Right ventricle myocardium superior (tissue), 1 donor: ENCODE results near the gene FGR. TPM values are rescaled to one million over a fixed set of nuclear protein-coding genes. Genes with fewer than 3 reads are reported as not detected.
"Not testable (repeated sequence)": the region's sequence is repeated elsewhere in the genome, so short reads cannot be mapped to it uniquely, and the experiment has no call there.

Experiments
- ATAC-seq: fragments of 200-7000 bp; cut with Tn5 transposase; one replicate; pipeline ENCODE4 v1.9.1; 2020; ENCODE audit warnings: mild to moderate bottlenecking; ENCODE audit not compliant: poor library complexity
- DNase-seq: peaks from one replicate; pipeline ENCODE4 v3.0.0-alpha.2; 2020
- intact Hi-C: fragments of 100-400 bp; cut with DNase I; formaldehyde crosslinking; loops from one replicate; pipeline ENCODE4 v1.11.2; 2022
- total RNA-seq: library from RNA; stranded (reverse); fragmentation: NEBNext Ultra II Directional; extraction: Animal tissue kit (Norgen Biotek cat#: 25700); gene quantifications from one replicate; pipeline ENCODE4 v1.2.1, GENCODE V29; 2021
- donor health status: DM: no; HTN: yes; CAD: no; lungs with severe emphysema.

The FGR gene
- total RNA-seq, 1 donor from 2014 or later: 3.7 TPM

- no peak for DNase-seq
- no peak for ATAC-seq
- intact Hi-C loops: no loop called here
Observed at GRCh38 chr1:27644369-27645070, 9.5 kb upstream of the FGR start.

DNA sequence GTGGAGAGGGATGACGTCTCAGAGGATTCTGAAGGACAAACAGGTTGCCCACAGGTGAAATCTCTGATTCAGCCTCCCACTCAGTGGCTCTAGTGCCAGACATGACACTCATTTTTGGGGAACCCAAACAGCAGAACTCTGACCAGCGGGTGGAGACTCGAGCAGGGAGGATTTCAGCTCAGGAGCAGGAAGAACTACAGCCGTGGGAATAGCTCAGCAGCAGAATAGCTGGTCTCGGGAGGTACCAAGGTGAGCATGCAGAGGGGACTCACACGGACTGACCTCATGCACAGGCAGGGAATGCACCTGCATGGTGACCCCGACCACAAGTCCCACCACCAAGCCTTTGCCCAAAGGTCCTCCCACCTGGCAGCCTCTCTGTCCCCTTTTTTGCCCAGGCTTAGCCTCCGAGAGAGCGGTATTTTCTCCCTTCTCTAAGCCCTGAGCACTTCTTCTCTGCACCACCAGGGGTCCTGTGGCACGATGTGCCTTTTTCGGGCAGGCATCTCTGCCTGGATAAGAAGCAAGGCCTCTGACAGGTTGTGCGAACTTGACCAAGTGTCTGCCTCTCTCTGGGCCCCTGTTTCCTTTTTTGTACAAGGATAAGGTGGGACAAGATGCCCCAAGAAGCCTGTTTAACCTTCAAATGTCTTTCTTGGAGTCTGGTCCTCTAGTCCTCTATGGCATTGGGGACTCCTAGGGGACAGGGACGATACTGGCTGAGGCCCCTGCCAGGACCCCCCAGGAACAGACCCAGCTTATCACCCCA is 8.8 kb upstream of the FGR start:
- DNase-seq: peak; percentile 67
- intact Hi-C loops: no loop called here
- peak; percentile 67 for ATAC-seq

DNA sequence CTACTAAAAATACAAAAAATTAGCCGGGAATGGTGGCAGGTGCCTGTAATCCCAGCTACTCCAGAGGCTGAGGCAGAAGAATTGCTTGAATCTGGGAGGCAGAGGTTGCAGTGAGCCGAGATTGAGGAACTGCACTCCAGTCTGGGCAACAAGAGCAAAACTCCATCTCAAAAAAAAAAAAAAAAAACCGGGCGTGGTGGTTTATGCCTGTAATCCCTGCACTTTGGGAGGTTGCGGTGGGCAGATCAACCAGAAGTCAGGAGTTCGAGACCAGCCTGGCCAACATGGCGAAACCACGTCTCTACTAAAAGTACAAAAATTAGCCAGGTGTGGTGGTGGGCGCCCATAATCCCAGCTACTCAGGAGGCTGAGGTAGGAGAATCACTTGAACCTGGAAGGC is 5.5 kb upstream of the FGR start:
- intact Hi-C loops, ATAC-seq: not testable (repeated sequence)

GRCh38 chr1:27638805-27639204 is 3.8 kb upstream of the FGR start:
- DNase-seq (peak; percentile 4), ATAC-seq (no peak)
- intact Hi-C loops: no loop called here

More for the DNA sequence above, 5.5 kb upstream of the FGR start:
- DNase-seq: not testable (repeated sequence)

- ATAC-seq (no peak), DNase-seq (no peak)
- intact Hi-C loops: no loop called here
Observed at GRCh38 chr1:27638047-27638734, 3.2 kb upstream of the FGR start.

- intact Hi-C loops: no loop called here
- ATAC-seq: no peak
- DNase-seq: no peak
Observed at GRCh38 chr1:27635396-27636142, 584 bp upstream of the FGR start.

GRCh38 chr1:27634177-27634984 is 604 bp downstream of the FGR start:
- ATAC-seq (peak; percentile 72), DNase-seq (peak; percentile 77)
- intact Hi-C loops: no loop called here

- DNase-seq (no peak), ATAC-seq (no peak)
- intact Hi-C loops: no loop called here
Observed at GRCh38 chr1:27633640-27634176, 1.3 kb downstream of the FGR start.

DNA sequence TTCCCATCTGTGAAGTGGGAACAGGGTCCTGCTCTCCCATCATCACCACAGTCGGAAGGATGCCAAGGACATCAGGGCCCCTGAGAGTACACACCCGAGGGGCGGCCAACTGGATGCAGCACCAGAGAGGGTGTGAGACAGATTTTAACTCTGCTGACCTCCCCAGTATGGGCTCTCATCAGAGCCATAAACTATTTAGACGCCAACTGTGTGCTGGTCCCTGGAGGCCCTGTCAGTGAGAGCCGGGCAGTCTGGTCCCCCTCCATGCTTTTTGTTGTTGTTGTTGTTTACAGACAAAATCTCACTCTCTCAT is 1.7 kb downstream of the FGR start:
- ATAC-seq (no peak), DNase-seq (peak; percentile 23)
- intact Hi-C loops: no loop called here

- intact Hi-C loops: no loop called here
- no peak for ATAC-seq
- DNase-seq: peak; percentile 38
Observed at GRCh38 chr1:27632387-27633297, 2.3 kb downstream of the FGR start.

DNA sequence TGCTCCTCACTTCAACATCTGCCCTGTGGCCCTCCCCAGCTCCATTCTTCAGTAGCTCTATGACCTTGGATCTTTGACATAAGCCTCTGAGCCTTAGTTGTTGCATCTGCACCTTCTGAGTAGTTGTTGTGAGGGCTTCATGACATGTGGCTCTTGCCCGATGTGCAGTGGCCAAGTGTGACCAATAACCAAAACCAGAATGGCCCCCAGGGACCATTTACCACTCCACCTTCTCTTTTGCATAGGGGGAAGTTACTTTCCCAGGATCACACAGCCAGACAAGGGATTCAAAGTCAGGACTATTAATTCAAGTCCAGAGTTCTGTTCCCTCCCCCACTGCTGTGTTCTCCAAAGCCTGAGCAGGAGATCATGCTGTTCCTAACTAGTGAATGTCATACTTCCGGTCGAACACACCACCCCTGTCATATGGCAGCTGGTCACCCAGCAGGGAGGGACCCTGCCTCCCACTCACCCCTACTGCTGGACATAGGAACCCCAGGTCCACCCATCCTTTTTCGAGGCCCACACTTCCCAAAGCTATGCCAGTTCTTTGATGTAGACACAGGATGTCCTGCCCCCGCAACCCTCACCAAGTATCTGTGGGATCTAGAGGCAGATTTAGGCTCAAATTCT is 4.0 kb downstream of the FGR start:
- ATAC-seq (peak; percentile 36), DNase-seq (peak; percentile 66)
- intact Hi-C loops: no loop called here

GRCh38 chr1:27628712-27629111 is 6.3 kb downstream of the FGR start:
- DNase-seq (peak; percentile 48), ATAC-seq (no peak)
- intact Hi-C loops: no loop called here

DNA sequence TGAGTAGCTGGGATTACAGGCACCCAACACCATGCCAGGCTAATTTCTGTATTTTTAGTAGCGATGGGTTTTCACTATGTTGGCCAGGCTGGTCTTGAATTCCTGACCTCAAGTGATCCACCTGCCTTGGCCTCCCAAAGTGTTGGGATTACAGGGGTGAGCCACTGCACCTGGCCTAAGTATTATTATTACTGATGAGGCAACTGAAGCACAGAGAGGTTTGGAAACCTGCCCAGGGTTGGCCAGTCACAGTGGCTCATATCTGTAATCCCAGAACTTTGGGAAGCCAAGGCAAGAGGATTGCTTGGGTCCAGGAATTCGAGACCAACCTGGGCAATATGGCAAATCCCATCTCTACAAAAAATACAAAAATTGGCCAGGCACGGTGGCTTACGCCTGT is 7.3 kb downstream of the FGR start:
- peak; percentile 23 for DNase-seq
- ATAC-seq, intact Hi-C loops: not testable (repeated sequence)

- intact Hi-C loops: no loop called here
- DNase-seq (peak; percentile 24), ATAC-seq (no peak)
Observed at GRCh38 chr1:27627061-27627460, 7.9 kb downstream of the FGR start.

DNA sequence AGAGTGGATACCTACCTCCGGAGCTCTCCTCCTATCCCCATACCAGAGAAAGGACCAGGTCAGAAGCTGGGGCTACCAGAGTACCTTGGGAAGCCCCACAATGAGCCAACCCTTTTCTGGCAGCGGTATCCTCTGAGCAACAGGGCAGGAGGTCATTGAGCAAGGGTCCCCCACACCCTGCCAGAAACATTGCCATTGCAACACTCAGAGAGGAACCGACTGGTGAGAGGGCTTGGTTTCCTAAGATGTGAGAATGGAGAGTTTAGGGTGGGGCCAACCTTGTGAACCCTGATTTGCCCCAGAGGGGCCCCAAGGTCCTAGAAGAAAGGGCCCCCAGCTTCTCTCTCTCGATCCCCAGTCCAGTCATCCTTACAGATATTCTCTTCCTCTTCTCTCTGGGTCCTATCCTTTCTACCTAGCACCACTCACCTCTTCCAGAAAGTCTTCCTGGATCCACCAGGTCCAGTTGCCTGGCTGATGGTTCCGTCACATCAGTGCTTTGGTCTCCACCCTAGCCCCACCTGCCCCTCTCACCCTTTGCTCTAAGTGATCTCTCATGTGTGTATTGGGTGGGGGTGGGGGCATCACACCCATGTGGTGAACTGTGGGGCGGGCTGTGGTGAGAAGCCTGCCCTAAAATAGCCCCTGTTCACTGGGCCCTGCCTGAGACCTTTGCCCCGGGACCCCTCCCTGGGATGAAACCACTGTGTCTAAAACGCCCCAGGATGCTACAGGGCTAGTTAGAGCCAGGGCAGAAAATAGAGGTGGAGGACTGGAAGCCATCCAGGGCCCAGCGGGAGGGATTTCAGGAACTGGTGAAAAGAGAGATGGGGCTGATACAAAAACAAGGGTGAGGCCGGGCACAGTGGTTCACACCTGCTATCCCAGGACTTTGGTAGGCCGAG is 8.7 kb downstream of the FGR start:
- peak; percentile 40 for ATAC-seq
- intact Hi-C loops: no loop called here
- peak; percentile 51 for DNase-seq
